Thyroid gland (tissue), 4 donors: Measurements from ENCODE around the gene WASL. TPM values are rescaled to one million over a fixed set of nuclear protein-coding genes. Genes with fewer than 3 reads are reported as not detected.

Source experiments
- DNase-seq, 2 donors: peaks; one replicate each; pipeline ENCODE4 v3.0.0-alpha.2; 2019
- H3K27ac ChIP-seq, 3 donors: fragments of 200-600 bp; sonication (generic); 1 replicate in 2 of 3; 2 replicates in 1 of 3; pipeline ENCODE4 v1.5.1; 2016 to 2019; ENCODE audit warnings: mild to moderate bottlenecking in 1 of 3, moderate library complexity in 1 of 3
- H3K27me3 ChIP-seq: fragments of 200-600 bp; sonication (generic); one replicate; pipeline ENCODE4 v1.5.1; 2019
- H3K36me3 ChIP-seq, 2 donors: fragments of 200-600 bp; sonication (generic); one replicate each; pipeline ENCODE4 v1.5.1; 2016 to 2019
- H3K4me1 ChIP-seq, 2 donors: fragments of 200-600 bp; sonication (generic); one replicate each; pipeline ENCODE4 v1.5.1; 2017 to 2019
- H3K4me3 ChIP-seq, 3 donors: fragments of 200-600 bp; sonication (generic); replicated peaks in 1 of 3; 1 replicate in 2 of 3; 2 replicates in 1 of 3; pipeline ENCODE4 v1.5.1; 2016; ENCODE audit warnings: mild to moderate bottlenecking in 1 of 3
- H3K9me3 ChIP-seq: fragments of 200-600 bp; sonication (generic); one replicate; pipeline ENCODE4 v1.5.1; 2017
- POLR2A ChIP-seq, 2 donors: fragments of 450-650 bp; IDR thresholded peaks; one replicate each; pipeline ENCODE4 v1.6.1; 2017; ENCODE audit warnings: antibody characterized with exemption in 2 of 2, mild to moderate bottlenecking in 2 of 2, moderate library complexity in 1 of 2
- WGBS, 2 donors: methylation state at CpG; one replicate each; pipeline ENCODE4 v1.1.5; 2017; 5-methylcytosine and 5-hydroxymethylcytosine counted together
- intact Hi-C: fragments of 100-400 bp; cut with DNase I; formaldehyde crosslinking; loops from one replicate; pipeline ENCODE4 v1.15.1; 2023
- total RNA-seq, 4 donors: library from RNA; depleted of rRNA; stranded (reverse); fragments of >200 nt; gene quantifications; one replicate each; pipeline ENCODE4 v1.2.3, GENCODE V29; 2016
- TF ChIP-seq, protein P1 (sequence below), 6 experiments: fragments of 200-600 bp in 3 of 6; fragments of 450-650 bp in 3 of 6; sonication (generic) in 3 of 6; IDR thresholded peaks; one replicate each; pipeline ENCODE4 v1.5.1; 2016 to 2019; ENCODE audit warnings: antibody characterized with exemption in 6 of 6, mild to moderate bottlenecking in 2 of 6, inconsistent platforms in 1 of 6, moderate library complexity in 1 of 6

The WASL gene
- total RNA-seq, 4 donors from 2014 or later = 48.1 to 61.6 (median 55.4) TPM

GRCh38 chr7:123757095-123757494 is 8.3 kb upstream of the WASL start:
- 71 to 75% methylated on average over 1 of the region's 1 CpG for WGBS, 2 donors

GRCh38 chr7:123755338-123755737 is 6.5 kb upstream of the WASL start:
- WGBS, 2 donors = 81% methylated on average over 1 of the region's 1 CpG
- Histone ChIP-seq H3K4me1 (peaks cover 16 to 21% of the 10 kb centered on the region in 2 donors), H3K27me3 (no peaks in the 10 kb centered on the region), H3K36me3 (no peaks in the 10 kb centered on the region), H3K9me3 (no peaks in the 10 kb centered on the region), H3K4me3 (no peak overlapping the region), H3K27ac (peak overlapping the region in 2 of 3 donors; percentile 25 to 46)
- intact Hi-C loops = no loop called here
- TF ChIP-seq, protein P1, sequence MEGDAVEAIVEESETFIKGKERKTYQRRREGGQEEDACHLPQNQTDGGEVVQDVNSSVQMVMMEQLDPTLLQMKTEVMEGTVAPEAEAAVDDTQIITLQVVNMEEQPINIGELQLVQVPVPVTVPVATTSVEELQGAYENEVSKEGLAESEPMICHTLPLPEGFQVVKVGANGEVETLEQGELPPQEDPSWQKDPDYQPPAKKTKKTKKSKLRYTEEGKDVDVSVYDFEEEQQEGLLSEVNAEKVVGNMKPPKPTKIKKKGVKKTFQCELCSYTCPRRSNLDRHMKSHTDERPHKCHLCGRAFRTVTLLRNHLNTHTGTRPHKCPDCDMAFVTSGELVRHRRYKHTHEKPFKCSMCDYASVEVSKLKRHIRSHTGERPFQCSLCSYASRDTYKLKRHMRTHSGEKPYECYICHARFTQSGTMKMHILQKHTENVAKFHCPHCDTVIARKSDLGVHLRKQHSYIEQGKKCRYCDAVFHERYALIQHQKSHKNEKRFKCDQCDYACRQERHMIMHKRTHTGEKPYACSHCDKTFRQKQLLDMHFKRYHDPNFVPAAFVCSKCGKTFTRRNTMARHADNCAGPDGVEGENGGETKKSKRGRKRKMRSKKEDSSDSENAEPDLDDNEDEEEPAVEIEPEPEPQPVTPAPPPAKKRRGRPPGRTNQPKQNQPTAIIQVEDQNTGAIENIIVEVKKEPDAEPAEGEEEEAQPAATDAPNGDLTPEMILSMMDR (IDR thresholded peaks at IDR 0.05) = no peak
- peak in 1 of 2 donors; percentile 9 for TF ChIP-seq POLR2A (IDR thresholded peaks at IDR 0.05)
- peak in 1 of 2 donors; percentile 5 for DNase-seq

More at GRCh38 chr7:123757095-123757494, 8.3 kb upstream of the WASL start:
- TF ChIP-seq, protein P1 (IDR thresholded peaks at IDR 0.05) = no peak
- no peak for TF ChIP-seq POLR2A (IDR thresholded peaks at IDR 0.05)
- H3K9me3 ChIP-seq = no peaks in the 10 kb centered on the region
- intact Hi-C loops = no loop called here
- H3K27ac ChIP-seq = no peak overlapping the region
- no peak overlapping the region for H3K4me3 ChIP-seq
- no peaks in the 10 kb centered on the region for H3K27me3 ChIP-seq
- H3K4me1 ChIP-seq = peaks cover 11 to 13% of the 10 kb centered on the region in 2 donors
- DNase-seq = no peak
- no peaks in the 10 kb centered on the region for H3K36me3 ChIP-seq

GRCh38 chr7:123754271-123754871 is 5.6 kb upstream of the WASL start:
- 88 to 89% methylated on average over 3 of the region's 3 CpGs for WGBS, 2 donors

DNA sequence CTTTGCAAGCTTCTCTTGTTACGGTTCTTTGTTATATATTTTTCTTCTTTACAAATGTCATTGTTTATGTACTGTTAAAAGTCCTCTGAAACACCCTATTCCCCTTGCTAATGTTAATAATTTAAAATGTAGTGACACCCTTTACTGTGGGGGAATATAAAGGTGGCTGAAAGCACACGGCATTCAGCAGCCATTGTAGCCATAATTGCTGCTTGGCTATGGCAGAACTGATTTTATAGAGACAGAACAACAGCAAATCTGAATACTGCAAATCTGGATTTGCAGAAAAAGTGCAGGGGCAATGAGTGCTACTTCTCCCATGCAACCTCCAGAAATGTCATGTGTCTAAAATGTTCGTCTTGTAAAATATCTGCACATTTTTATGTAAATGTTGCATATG is 3.7 kb upstream of the WASL start:
- intact Hi-C loops = no loop called here
- WGBS, 2 donors = 93% methylated on average over 3 of the region's 3 CpGs
- no peak for TF ChIP-seq POLR2A (IDR thresholded peaks at IDR 0.05)
- TF ChIP-seq, protein P1 (IDR thresholded peaks at IDR 0.05) = no peak

More at GRCh38 chr7:123754271-123754871, 5.6 kb upstream of the WASL start:
- Histone ChIP-seq H3K4me3 (no peak overlapping the region), H3K9me3 (no peaks in the 10 kb centered on the region), H3K4me1 (peaks cover 16 to 27% of the 10 kb centered on the region in 2 donors), H3K27ac (no peak overlapping the region), H3K27me3 (no peaks in the 10 kb centered on the region), H3K36me3 (no peaks in the 10 kb centered on the region)
- intact Hi-C loops = no loop called here
- TF ChIP-seq POLR2A (IDR thresholded peaks at IDR 0.05) = no peak
- TF ChIP-seq, protein P1 (IDR thresholded peaks at IDR 0.05) = no peak
- no peak for DNase-seq

DNA sequence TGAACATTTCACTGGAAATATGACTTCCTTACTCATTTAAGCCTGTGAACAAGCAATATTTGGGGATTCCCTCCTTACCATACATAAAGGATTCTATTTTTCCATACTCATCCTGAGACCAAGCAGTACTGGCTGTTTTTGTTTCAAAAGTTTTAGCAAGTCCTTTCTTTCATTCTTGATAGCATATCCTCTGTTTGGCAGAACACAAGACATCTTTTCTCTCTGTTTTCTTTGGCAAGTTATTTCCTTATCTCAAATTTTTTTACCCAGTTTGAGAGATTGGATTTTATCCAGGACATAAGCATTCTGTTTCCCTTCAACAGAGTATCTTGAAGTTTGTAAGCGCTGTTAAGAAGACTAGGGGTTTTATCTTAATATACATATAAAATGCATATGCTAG is 3.0 kb upstream of the WASL start:
- DNase-seq = no peak
- Histone ChIP-seq H3K27ac (peak overlapping the region in 1 of 3 donors; percentile 44), H3K4me3 (no peak overlapping the region), H3K9me3 (no peaks in the 10 kb centered on the region), H3K4me1 (peaks cover 22 to 30% of the 10 kb centered on the region in 2 donors), H3K36me3 (no peaks in the 10 kb centered on the region), H3K27me3 (no peaks in the 10 kb centered on the region)
- 77 to 80% methylated on average over 1 of the region's 1 CpG for WGBS, 2 donors
- TF ChIP-seq, protein P1 (IDR thresholded peaks at IDR 0.05) = no peak
- no peak for TF ChIP-seq POLR2A (IDR thresholded peaks at IDR 0.05)
- intact Hi-C loops = no loop called here

More for the DNA sequence above, 3.7 kb upstream of the WASL start:
- Histone ChIP-seq H3K4me1 (peaks cover 16 to 27% of the 10 kb centered on the region in 2 donors), H3K9me3 (no peaks in the 10 kb centered on the region), H3K27me3 (no peaks in the 10 kb centered on the region), H3K4me3 (no peak overlapping the region), H3K27ac (no peak overlapping the region), H3K36me3 (no peaks in the 10 kb centered on the region)
- no peak for DNase-seq
